B cell (primary cell): Measurements from ENCODE around the gene SIPA1. TPM values are rescaled to one million over a fixed set of nuclear protein-coding genes. Genes with fewer than 3 reads are reported as not detected.

Experiments used
- ATAC-seq: fragments of 200-7000 bp; cut with Tn5 transposase; one replicate; pipeline ENCODE4 v1.10.0; 2021; ENCODE audit warnings: low read depth, mild to moderate bottlenecking, moderate number of reproducible peaks, moderate library complexity
- CTCF ChIA-PET: fragments of 350-600 bp; sonication (Branson Sonifier 250); formaldehyde crosslinking; loops from one replicate; lab custom pipeline; 2021; ENCODE audit warnings: antibody characterized with exemption, inconsistent platforms; lab: Charles Lee
- POLR2A ChIA-PET: fragments of 350-600 bp; sonication (Branson Sonifier 250); formaldehyde crosslinking; loops from one replicate; lab custom pipeline; 2021; ENCODE audit warnings: antibody characterized with exemption; lab: Charles Lee
- DNase-seq: peaks from one replicate; pipeline ENCODE4 v3.0.0; 2013
- H2AFZ ChIP-seq: 2 replicates; pipeline ENCODE4 v1.6.1; 2012; ENCODE audit warnings: mild to moderate bottlenecking, low read depth, low read length; ENCODE audit not compliant: insufficient read depth, poor library complexity, severe bottlenecking
- H3K27ac ChIP-seq, 2 donors: 1 replicate in 1 of 2; 2 replicates in 1 of 2; pipeline ENCODE4 v1.5.1; 2012 to 2013; ENCODE audit warnings: low read length in 2 of 2, mild to moderate bottlenecking in 2 of 2, moderate library complexity in 1 of 2
- H3K27me3 ChIP-seq, 4 experiments: fragments of 200-600 bp in 1 of 4; sonication (generic) in 1 of 4; replicated peaks in 1 of 4; 1 replicate in 2 of 4; 2 replicates in 2 of 4; pipeline versions ENCODE4 v1.6.1 to v1.7.0; 2013 to 2016; ENCODE audit warnings: low read length in 3 of 4, mild to moderate bottlenecking in 2 of 4, mixed read lengths in 1 of 4, moderate library complexity in 1 of 4; ENCODE audit not compliant: insufficient read depth in 4 of 4, control insufficient read depth in 3 of 4; ENCODE audit errors: control extremely low read depth in 1 of 4
- H3K36me3 ChIP-seq, 2 experiments: replicated peaks in 1 of 2; 1 replicate in 1 of 2; 2 replicates in 1 of 2; pipeline versions ENCODE4 v1.6.1 to v1.7.1; 2013; ENCODE audit warnings: low read length in 1 of 2; ENCODE audit not compliant: insufficient read depth in 2 of 2, control insufficient read depth in 1 of 2; ENCODE audit errors: control extremely low read depth in 1 of 2, extremely low read depth in 1 of 2
- H3K4me1 ChIP-seq, 2 donors: fragments of 200-600 bp in 1 of 2; sonication (generic) in 1 of 2; 1 replicate in 1 of 2; 2 replicates in 1 of 2; pipeline versions ENCODE4 v1.5.1 to v1.6.1; 2013 to 2017; ENCODE audit warnings: low read length in 2 of 2; ENCODE audit not compliant: control insufficient read depth in 2 of 2, insufficient read depth in 2 of 2
- H3K4me2 ChIP-seq: replicated peaks from 2 replicates; pipeline ENCODE3; 2012; ENCODE audit warnings: mild to moderate bottlenecking, low read depth, low read length; ENCODE audit not compliant: poor library complexity, severe bottlenecking
- H3K4me3 ChIP-seq, 5 experiments: fragments of 200-600 bp in 1 of 5; sonication (generic) in 1 of 5; 1 replicate in 3 of 5; 2 replicates in 2 of 5; pipeline versions ENCODE4 v1.5.1 to v1.7.0; 2011 to 2016; ENCODE audit warnings: low read length in 4 of 5, mild to moderate bottlenecking in 4 of 5, low read depth in 2 of 5, control low read depth in 1 of 5, moderate library complexity in 1 of 5; ENCODE audit not compliant: insufficient read depth in 1 of 5; ENCODE audit errors: control extremely low read depth in 1 of 5, extremely low read depth in 1 of 5
- H3K79me2 ChIP-seq: fragments of 200-600 bp; sonication (generic); one replicate; pipeline ENCODE4 v1.6.0; 2016; ENCODE audit warnings: low read length; ENCODE audit not compliant: control insufficient read depth, insufficient read depth
- H3K9ac ChIP-seq: fragments of 200-600 bp; sonication (generic); 2 replicates; pipeline ENCODE4 v1.6.1; 2017; ENCODE audit warnings: mild to moderate bottlenecking, low read length, moderate library complexity
- H3K9me3 ChIP-seq, 3 donors: one replicate each; pipeline versions ENCODE4 v1.6.1 to v1.7.1; 2013; ENCODE audit warnings: low read length in 2 of 3; ENCODE audit not compliant: control insufficient read depth in 2 of 3, insufficient read depth in 1 of 3; ENCODE audit errors: control extremely low read depth in 1 of 3
- H4K20me1 ChIP-seq: 2 replicates; pipeline ENCODE4 v1.6.0; 2012; ENCODE audit warnings: mild to moderate bottlenecking, low read length; ENCODE audit not compliant: insufficient read depth, control insufficient read depth, poor library complexity, severe bottlenecking
- H3K27ac Mint-ChIP-seq: one replicate; pipeline ENCODE4 v1.8.0; 2021; ENCODE audit warnings: mixed read lengths
- H3K27me3 Mint-ChIP-seq: one replicate; pipeline ENCODE4 v1.8.0; 2021; ENCODE audit warnings: mixed read lengths
- H3K4me1 Mint-ChIP-seq: one replicate; pipeline ENCODE4 v1.8.0; 2021; ENCODE audit warnings: mixed read lengths
- H3K4me3 Mint-ChIP-seq: one replicate; pipeline ENCODE4 v1.8.0; 2021; ENCODE audit warnings: mixed read lengths
- H3K9me3 Mint-ChIP-seq: one replicate; pipeline ENCODE4 v1.8.0; 2022; ENCODE audit warnings: mixed read lengths; ENCODE audit not compliant: insufficient read depth
- EZH2 ChIP-seq: IDR thresholded peaks from 2 replicates; pipeline ENCODE4 v1.6.1; 2012; ENCODE audit warnings: borderline replicate concordance, low read depth, mild to moderate bottlenecking, moderate library complexity, low read length; ENCODE audit not compliant: insufficient read depth, poor library complexity, severe bottlenecking
- WGBS: methylation state at CpG from one replicate; pipeline ENCODE4 v1.1.5; 2013; ENCODE audit warnings: missing lambda C conversion rate; ENCODE audit not compliant: insufficient coverage; 5-methylcytosine and 5-hydroxymethylcytosine counted together
- intact Hi-C: fragments of 100-400 bp; cut with micrococcal nuclease; formaldehyde crosslinking; loops from one replicate; pipeline ENCODE4 v1.10.0; 2022
- polyA plus RNA-seq: library from polyadenylated mRNA; depleted of rRNA; stranded (reverse); fragments of >200 nt; gene quantifications from 2 replicates; pipeline ENCODE4 v1.2.3, GENCODE V29; 2012
- total RNA-seq, 2 donors: library from RNA; stranded (reverse); fragments of 120-200 nt in 1 of 2; gene quantifications; 1 replicate in 1 of 2; 2 replicates in 1 of 2; pipeline versions ENCODE4 v1.2.3 to v1.2.4, GENCODE V29; 2013 to 2022
- TF ChIP-seq, protein P1 (sequence below): fragments of 200-600 bp; IDR thresholded peaks from one replicate; pipeline ENCODE4 v1.8.0; 2022; ENCODE audit warnings: antibody characterized with exemption, mild to moderate bottlenecking

SIPA1 gene
- total and polyA plus RNA-seq, 2 donors (not counting 1 experiment from before 2014, with no cell fraction given), result 314 to 448 TPM

DNA sequence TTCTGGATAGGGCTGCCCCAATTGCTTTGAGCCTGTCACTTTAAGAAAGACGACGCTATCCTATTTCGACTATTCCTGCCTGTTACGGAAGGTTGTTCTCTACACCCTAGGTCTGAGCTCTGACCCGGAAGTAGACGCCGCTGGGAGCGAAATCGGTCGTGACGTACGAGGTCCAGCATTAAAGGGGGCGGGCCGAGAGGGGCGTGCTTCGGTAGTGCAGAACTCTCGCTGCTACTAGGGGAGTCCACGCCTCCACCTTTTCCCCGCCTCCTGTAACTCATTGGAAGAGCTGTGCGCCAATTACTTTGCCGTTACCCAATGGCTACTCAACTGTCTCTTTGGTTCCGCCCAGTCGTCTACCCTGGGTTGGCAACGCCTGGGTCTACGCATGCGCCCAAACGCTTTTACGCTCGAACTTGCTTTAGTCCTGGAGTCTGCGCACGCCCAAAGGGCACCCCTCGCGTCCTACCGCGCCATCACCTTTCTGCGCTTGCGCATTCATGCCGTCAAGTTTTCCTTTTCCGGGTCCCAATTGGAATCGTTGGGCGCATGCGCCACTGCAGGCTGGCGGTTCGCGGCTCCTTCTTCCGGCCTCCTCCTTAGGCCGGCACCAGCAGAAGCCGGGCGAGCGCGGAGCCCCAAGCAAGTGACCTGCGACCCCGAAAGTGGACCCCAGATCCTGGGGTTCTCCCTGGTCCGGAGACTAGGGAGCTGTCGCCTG lies 22.5 kb upstream of the SIPA1 start, which contains the start of gene PCNX3:
PCNX3 (plus strand) TSS at position 548 of the 721 bp plus-strand sequence. CDS start 536 bp downstream, outside the sequence.
- WGBS, result under 1% methylated on average over 55 of the region's 55 CpGs

More for the DNA sequence above, 22.5 kb upstream of the SIPA1 start, which contains the start of gene PCNX3:
- Histone ChIP-seq H2AFZ (peak within 1 kb of the TSS; percentile 80), H3K4me1 (peaks cover 39 to 47% of the 10 kb centered on the region in 2 donors), H3K36me3 (peaks cover 0 to 48% of the 10 kb centered on the region in 2 experiments), H3K4me2 (peak within 1 kb of the TSS; percentile 84), H3K79me2 (peaks cover 87% of the 10 kb centered on the region), H3K9me3 (no peaks in the 10 kb centered on the region), H3K9ac (peak within 1 kb of the TSS; percentile 92), H3K27ac (peak within 1 kb of the TSS; percentile 85 to 89), H3K4me3 (peak within 1 kb of the TSS; percentile 64 to 93 (median 88)), H4K20me1 (peaks cover 60% of the 10 kb centered on the region), H3K27me3 (no peaks in the 10 kb centered on the region)
- DNase-seq (peak; percentile 100), ATAC-seq (peak; percentile 88)
- Mint-ChIP-seq H3K27me3 (no peaks in the 10 kb centered on the region), H3K4me3 (peak within 1 kb of the TSS; percentile 98), H3K4me1 (peaks cover 49% of the 10 kb centered on the region), H3K9me3 (no peaks in the 10 kb centered on the region), H3K27ac (peak within 1 kb of the TSS; percentile 97)
- TF ChIP-seq, protein P1, sequence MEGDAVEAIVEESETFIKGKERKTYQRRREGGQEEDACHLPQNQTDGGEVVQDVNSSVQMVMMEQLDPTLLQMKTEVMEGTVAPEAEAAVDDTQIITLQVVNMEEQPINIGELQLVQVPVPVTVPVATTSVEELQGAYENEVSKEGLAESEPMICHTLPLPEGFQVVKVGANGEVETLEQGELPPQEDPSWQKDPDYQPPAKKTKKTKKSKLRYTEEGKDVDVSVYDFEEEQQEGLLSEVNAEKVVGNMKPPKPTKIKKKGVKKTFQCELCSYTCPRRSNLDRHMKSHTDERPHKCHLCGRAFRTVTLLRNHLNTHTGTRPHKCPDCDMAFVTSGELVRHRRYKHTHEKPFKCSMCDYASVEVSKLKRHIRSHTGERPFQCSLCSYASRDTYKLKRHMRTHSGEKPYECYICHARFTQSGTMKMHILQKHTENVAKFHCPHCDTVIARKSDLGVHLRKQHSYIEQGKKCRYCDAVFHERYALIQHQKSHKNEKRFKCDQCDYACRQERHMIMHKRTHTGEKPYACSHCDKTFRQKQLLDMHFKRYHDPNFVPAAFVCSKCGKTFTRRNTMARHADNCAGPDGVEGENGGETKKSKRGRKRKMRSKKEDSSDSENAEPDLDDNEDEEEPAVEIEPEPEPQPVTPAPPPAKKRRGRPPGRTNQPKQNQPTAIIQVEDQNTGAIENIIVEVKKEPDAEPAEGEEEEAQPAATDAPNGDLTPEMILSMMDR, result no peak
- no peak for TF ChIP-seq EZH2
- CTCF ChIA-PET, result interaction anchor here (0.8 to 3.8 kb wide), 20 partner anchors 10 to 275 kb away, joined by 3 to 21 read pairs (median 4); partner anchors contain the start of genes CCDC85B, CFL1, EHBP1L1 and FAM89B
- intact Hi-C loops, result loop anchor here (1.0 to 10.0 kb wide), 15 partner anchors 23 to 501 kb away; partner anchors contain the start of genes BANF1, CFL1, EIF1AD and KAT5
- POLR2A ChIA-PET, result interaction anchor here (0.6 to 3.9 kb wide), 24 partner anchors 10 to 765 kb away, joined by 3 to 28 read pairs (median 5); partner anchors contain the start of genes BANF1, CCDC85B, CFL1 and EHBP1L1
